NT2/D1 (cell line): ENCODE results near the gene QSER1.

ENCODE experiments used
- SUZ12 ChIP-seq: IDR thresholded peaks from 2 replicates; pipeline ENCODE4 v1.6.1; 2011; ENCODE audit not compliant: insufficient read length, insufficient read depth; ENCODE audit errors: extremely low read depth
- YY1 ChIP-seq: IDR thresholded peaks from 2 replicates; pipeline ENCODE4 v1.6.1; 2011; ENCODE audit not compliant: insufficient read length, insufficient read depth
- ZNF274 ChIP-seq: IDR thresholded peaks from 2 replicates; pipeline ENCODE4 v1.6.1; 2011; ENCODE audit warnings: mild to moderate bottlenecking, low read depth, low read length

GRCh38 chr11:32902089-32902665 lies 9.6 kb downstream of the QSER1 start:
- TF ChIP-seq SUZ12 (no peak), YY1 (no peak), ZNF274 (no peak)
